ENCODE results near the gene KIF6. TPM values are rescaled to one million over a fixed set of nuclear protein-coding genes. Genes with fewer than 3 reads are reported as not detected.

The KIF6 gene
- polyA plus RNA-seq, 1 donor (not counting 4 experiments of a cell fraction or from before 2014, with no cell fraction given), result 0.14 TPM

- Histone ChIP-seq H3K4me2 (ENCODE audit: control insufficient read depth, extremely low read depth, insufficient read depth, low read depth, low read length) (no peak overlapping the region), H3K4me1 (ENCODE audit: control insufficient read depth, extremely low read depth, insufficient read depth, low read length) (no peaks in the 10 kb centered on the region), H3K9ac (ENCODE audit: control insufficient read depth, extremely low read depth, insufficient read depth, low read length) (no peak overlapping the region), H3K9me3 (ENCODE audit: control insufficient read depth, low read depth, low read length) (no peaks in the 10 kb centered on the region), H3K27ac (ENCODE audit: control insufficient read depth, insufficient read depth, low read length) (no peak overlapping the region), H3K9me1 (ENCODE audit: control insufficient read depth, extremely low read depth, insufficient read depth, low read length) (no peaks in the 10 kb centered on the region), H4K20me1 (ENCODE audit: control insufficient read depth, extremely low read depth, insufficient read depth, low read length) (no peaks in the 10 kb centered on the region), H3K36me3 (ENCODE audit: control insufficient read depth in 2 of 2, extremely low read depth in 1 of 2, insufficient read depth in 2 of 2, low read length in 2 of 2) (no peaks in the 10 kb centered on the region), H2AFZ (ENCODE audit: control insufficient read depth, low read length) (no peak overlapping the region), H3K4me3 (ENCODE audit: control insufficient read depth in 2 of 3, extremely low read depth in 1 of 3, insufficient read depth in 2 of 3, low read depth in 1 of 3, low read length in 3 of 3) (no peak overlapping the region), H3K27me3 (ENCODE audit: control insufficient read depth, extremely low read depth, insufficient read depth, low read length) (no peaks in the 10 kb centered on the region), H3K79me2 (ENCODE audit: control insufficient read depth, insufficient read depth, low read length) (no peaks in the 10 kb centered on the region)
- TF ChIP-seq EZH2 (IDR thresholded peaks at IDR 0.05; ENCODE audit: low read length), result no peak
- TF ChIP-seq, protein P1, sequence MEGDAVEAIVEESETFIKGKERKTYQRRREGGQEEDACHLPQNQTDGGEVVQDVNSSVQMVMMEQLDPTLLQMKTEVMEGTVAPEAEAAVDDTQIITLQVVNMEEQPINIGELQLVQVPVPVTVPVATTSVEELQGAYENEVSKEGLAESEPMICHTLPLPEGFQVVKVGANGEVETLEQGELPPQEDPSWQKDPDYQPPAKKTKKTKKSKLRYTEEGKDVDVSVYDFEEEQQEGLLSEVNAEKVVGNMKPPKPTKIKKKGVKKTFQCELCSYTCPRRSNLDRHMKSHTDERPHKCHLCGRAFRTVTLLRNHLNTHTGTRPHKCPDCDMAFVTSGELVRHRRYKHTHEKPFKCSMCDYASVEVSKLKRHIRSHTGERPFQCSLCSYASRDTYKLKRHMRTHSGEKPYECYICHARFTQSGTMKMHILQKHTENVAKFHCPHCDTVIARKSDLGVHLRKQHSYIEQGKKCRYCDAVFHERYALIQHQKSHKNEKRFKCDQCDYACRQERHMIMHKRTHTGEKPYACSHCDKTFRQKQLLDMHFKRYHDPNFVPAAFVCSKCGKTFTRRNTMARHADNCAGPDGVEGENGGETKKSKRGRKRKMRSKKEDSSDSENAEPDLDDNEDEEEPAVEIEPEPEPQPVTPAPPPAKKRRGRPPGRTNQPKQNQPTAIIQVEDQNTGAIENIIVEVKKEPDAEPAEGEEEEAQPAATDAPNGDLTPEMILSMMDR (optimal IDR thresholded peaks at IDR 0.05 in 1 of 3, IDR thresholded peaks at IDR 0.05 in 1 of 3, conservative IDR thresholded peaks at IDR 0.05 in 1 of 3; ENCODE audit: extremely low read depth in 1 of 3, insufficient read depth in 2 of 3, low read length in 3 of 3), result no peak
- dilution Hi-C loops (cut with MboI; ENCODE audit: extremely low pct_ligation_motif_present, low sequenced_read_pairs), result no loop called here
- FAIRE-seq (no peak), DNase-seq (ENCODE audit: low read depth, low spot score) (no peak)
Observed at GRCh38 chr6:39353698-39354315, 371.4 kb downstream of the KIF6 start.

GRCh38 chr6:39350723-39351505, 374.3 kb downstream of the KIF6 start:
- no peaks in the 10 kb centered on the region for H3K4me1 ChIP-seq (ENCODE audit: control insufficient read depth, extremely low read depth, insufficient read depth, low read length)
- TF ChIP-seq, protein P1 (optimal IDR thresholded peaks at IDR 0.05 in 1 of 3, IDR thresholded peaks at IDR 0.05 in 1 of 3, conservative IDR thresholded peaks at IDR 0.05 in 1 of 3; ENCODE audit: extremely low read depth in 1 of 3, insufficient read depth in 2 of 3, low read length in 3 of 3), result no peak
- TF ChIP-seq EZH2 (IDR thresholded peaks at IDR 0.05; ENCODE audit: low read length), result no peak
- H4K20me1 ChIP-seq (ENCODE audit: control insufficient read depth, extremely low read depth, insufficient read depth, low read length), result no peaks in the 10 kb centered on the region
- dilution Hi-C loops (cut with MboI; ENCODE audit: extremely low pct_ligation_motif_present, low sequenced_read_pairs), result no loop called here
- H3K9me3 ChIP-seq (ENCODE audit: control insufficient read depth, low read depth, low read length), result no peaks in the 10 kb centered on the region
- no peak overlapping the region for H3K27ac ChIP-seq (ENCODE audit: control insufficient read depth, insufficient read depth, low read length)
- DNase-seq (ENCODE audit: low read depth, low spot score) (no peak), FAIRE-seq (no peak)
- H3K79me2 ChIP-seq (ENCODE audit: control insufficient read depth, insufficient read depth, low read length), result no peaks in the 10 kb centered on the region
- H3K9me1 ChIP-seq (ENCODE audit: control insufficient read depth, extremely low read depth, insufficient read depth, low read length), result no peaks in the 10 kb centered on the region
- H3K4me2 ChIP-seq (ENCODE audit: control insufficient read depth, extremely low read depth, insufficient read depth, low read depth, low read length), result no peak overlapping the region
- H3K27me3 ChIP-seq (ENCODE audit: control insufficient read depth, extremely low read depth, insufficient read depth, low read length), result no peaks in the 10 kb centered on the region
- H3K4me3 ChIP-seq (ENCODE audit: control insufficient read depth in 2 of 3, extremely low read depth in 1 of 3, insufficient read depth in 2 of 3, low read depth in 1 of 3, low read length in 3 of 3), result no peak overlapping the region
- H2AFZ ChIP-seq (ENCODE audit: control insufficient read depth, low read length), result no peak overlapping the region
- H3K9ac ChIP-seq (ENCODE audit: control insufficient read depth, extremely low read depth, insufficient read depth, low read length), result no peak overlapping the region
- no peaks in the 10 kb centered on the region for H3K36me3 ChIP-seq (ENCODE audit: control insufficient read depth in 2 of 2, extremely low read depth in 1 of 2, insufficient read depth in 2 of 2, low read length in 2 of 2)
